Epithelial cell of proximal tubule (primary cell): Measurements from ENCODE around the gene RAB11FIP3. TPM values are rescaled to one million over a fixed set of nuclear protein-coding genes. Genes with fewer than 3 reads are reported as not detected.

Experiments used
- DNase-seq: peaks from one replicate; pipeline ENCODE4 v3.0.0-alpha.2; 2011; ENCODE audit warnings: low read depth
- H3K4me3 ChIP-seq: 2 replicates; pipeline ENCODE4 v1.5.1; 2011; ENCODE audit warnings: low read depth, mild to moderate bottlenecking, low read length
- total RNA-seq: library from RNA; depleted of rRNA; stranded (reverse); fragments of >200 nt; gene quantifications from 2 replicates; pipeline ENCODE4 v1.2.3, GENCODE V29; 2015
- TF ChIP-seq, protein P1 (sequence below): conservative IDR thresholded peaks from 2 replicates; pipeline ENCODE4 v1.5.1; 2012; ENCODE audit warnings: low read depth, mild to moderate bottlenecking, low read length

Gene RAB11FIP3
- total RNA-seq, 1 donor from 2014 or later: 29.1 TPM

DNA sequence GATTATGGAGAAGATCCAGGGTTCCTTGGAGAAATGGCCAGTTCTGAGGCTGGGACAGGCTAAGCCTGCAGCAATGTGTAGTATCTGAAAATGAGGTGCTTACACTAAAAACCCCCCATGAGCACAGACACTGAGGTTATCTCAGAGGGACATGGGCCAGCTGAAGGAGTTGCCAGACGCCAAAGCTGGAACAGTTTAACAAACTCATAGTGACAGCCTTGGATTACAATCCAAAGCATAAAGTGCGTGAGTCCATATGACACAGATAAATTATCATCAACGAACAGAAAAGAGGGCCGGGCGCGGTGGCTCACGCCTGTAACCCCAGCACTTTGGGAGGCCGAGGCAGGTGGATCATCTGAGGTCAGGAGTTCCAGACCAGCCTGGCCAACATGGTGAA, 90.9 kb downstream of the RAB11FIP3 start:
- TF ChIP-seq, protein P1, sequence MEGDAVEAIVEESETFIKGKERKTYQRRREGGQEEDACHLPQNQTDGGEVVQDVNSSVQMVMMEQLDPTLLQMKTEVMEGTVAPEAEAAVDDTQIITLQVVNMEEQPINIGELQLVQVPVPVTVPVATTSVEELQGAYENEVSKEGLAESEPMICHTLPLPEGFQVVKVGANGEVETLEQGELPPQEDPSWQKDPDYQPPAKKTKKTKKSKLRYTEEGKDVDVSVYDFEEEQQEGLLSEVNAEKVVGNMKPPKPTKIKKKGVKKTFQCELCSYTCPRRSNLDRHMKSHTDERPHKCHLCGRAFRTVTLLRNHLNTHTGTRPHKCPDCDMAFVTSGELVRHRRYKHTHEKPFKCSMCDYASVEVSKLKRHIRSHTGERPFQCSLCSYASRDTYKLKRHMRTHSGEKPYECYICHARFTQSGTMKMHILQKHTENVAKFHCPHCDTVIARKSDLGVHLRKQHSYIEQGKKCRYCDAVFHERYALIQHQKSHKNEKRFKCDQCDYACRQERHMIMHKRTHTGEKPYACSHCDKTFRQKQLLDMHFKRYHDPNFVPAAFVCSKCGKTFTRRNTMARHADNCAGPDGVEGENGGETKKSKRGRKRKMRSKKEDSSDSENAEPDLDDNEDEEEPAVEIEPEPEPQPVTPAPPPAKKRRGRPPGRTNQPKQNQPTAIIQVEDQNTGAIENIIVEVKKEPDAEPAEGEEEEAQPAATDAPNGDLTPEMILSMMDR: no peak
- no peak for DNase-seq
- H3K4me3 ChIP-seq: no peak overlapping the region

DNA sequence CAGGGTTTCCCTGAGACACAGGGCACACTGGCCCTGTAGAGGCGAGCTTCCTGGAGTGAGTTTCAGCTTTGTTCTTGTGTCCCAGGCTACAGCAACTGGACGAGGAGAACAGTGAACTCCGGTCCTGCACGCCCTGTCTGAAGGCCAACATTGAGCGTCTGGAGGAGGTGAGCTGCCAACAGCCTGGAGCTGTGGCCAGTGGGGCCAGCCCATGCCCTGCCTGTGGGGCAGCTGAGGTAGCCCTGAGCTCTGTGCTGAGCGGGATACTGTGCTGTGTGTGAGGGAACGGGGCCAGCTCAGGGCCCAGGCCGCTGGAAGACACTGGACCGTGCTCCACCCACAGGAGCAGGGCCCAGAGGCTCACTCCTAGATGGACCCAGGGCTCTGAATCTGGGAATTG, 93.4 kb downstream of the RAB11FIP3 start:
- H3K4me3 ChIP-seq: no peak overlapping the region
- DNase-seq: no peak
- TF ChIP-seq, protein P1: no peak

DNA sequence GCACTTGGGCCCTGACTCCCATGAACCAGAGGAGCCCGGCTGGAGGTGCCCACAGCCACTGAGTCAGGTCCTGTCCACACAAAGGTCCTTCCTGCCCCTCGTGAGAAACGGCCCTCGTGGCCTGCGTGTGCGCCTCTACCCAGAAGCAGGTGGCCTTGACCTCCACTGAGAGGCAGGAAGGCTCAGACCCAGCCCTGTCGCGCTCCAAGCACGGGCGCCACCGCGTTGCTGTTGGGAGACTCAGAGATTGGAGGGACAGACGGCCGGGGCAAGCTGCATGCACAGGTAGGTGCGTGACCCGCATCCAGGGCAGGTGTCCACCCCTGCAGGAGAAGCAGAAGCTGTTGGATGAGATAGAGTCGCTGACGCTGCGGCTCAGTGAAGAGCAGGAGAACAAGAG, 94.0 kb downstream of the RAB11FIP3 start:
- no peak overlapping the region for H3K4me3 ChIP-seq
- TF ChIP-seq, protein P1: no peak

DNA sequence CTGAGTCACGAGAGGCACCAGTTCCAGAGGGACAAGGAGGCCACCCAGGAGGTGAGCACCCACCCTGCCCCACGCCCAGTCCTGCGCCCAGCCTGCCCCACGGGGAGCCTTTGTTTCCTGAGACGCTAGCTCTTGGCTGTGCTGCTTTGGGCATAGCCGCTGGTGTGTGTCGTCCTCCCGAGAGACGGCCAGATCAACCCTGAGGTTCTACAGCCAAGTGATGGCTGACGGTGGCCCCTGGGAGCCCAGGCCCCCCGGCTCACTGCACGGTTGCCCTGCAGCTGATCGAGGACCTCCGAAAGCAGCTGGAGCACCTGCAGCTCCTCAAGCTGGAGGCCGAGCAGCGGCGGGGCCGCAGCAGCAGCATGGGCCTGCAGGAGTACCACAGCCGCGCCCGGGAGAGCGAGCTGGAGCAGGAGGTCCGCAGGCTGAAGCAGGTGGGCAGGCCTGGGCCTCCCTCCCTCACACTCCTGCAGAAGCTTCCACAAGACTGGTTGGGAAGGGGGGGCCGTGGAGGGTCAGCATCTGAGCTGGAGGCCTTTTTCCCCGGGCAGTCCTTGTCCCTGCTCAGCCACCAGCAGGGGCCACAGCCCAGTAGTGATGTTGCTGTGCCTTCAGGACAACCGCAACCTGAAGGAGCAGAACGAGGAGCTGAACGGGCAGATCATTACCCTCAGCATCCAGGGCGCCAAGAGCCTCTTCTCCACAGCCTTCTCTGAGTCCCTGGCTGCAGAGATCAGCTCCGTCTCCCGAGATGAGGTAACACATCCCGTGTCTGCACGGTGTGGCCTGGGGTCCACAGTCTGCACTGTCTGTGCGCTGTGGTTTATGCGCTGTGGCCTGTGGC, 94.6 kb downstream of the RAB11FIP3 start:
- DNase-seq: no peak
- TF ChIP-seq, protein P1: no peak
- H3K4me3 ChIP-seq: no peak overlapping the region

More for the DNA sequence above, 94.0 kb downstream of the RAB11FIP3 start:
- no peak for DNase-seq

DNA sequence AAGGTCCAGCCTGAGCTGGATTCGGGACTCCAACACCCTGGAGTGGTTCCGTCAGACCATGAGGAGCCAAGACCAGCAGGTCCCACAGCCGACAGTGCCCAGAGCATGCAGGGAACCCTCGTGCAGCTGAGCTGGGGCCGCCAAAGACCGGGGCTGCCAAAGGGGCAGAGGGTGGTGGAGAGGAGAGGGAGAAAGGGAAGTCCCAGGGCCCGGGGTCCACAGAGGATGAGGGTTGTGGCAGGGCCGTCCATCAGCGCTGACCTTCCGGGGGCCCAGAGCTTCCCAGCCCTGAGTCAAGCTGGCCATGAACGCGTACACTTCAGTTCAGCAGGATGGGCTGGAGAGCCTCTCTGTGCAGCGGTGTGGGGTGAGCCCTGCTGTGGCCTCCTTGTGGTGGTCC, 95.4 kb downstream of the RAB11FIP3 start:
- DNase-seq: no peak

DNA sequence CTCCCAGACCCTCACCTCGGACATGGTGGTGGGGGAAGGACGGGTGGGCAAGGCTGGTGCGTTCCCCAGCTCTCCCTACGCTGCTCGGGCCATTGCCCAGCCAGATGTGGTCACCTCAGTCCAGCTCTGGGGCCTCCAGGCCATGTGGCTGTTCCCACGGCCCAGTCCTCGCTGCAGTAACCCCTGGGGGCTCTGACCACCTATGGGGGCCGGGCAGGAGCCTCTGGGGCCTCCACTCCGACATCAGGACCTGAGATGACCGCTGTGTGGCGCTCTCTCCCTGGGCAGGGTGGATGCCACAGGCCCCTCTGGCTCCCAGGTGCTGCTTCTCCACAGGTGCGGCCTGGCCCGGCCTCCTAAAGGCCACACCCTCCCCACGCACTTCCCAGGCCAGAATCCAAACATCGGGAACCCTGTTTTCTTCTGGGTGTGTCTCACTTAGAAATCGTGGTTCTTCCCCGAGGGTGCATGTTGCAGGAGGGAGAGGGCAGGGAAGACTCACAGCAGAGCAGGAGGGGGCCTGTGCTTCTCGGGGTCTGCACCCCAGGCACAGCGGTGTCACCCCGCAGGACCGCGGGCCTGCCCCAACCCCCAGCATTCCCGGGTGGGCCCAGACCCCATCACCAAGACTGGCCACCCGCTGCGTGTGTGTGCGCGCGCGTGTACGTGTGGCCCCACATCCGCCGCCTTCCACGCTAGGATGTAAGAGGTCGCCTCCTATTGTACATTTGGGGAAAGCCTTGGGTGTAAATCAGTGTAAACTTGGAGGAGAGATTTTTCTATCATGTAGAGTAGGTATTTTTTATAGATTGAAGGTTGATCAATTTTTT, 96.1 kb downstream of the RAB11FIP3 start:
- no peak for DNase-seq
- H3K4me3 ChIP-seq: no peak overlapping the region
- TF ChIP-seq, protein P1: no peak

More for the DNA sequence above, 95.4 kb downstream of the RAB11FIP3 start:
- H3K4me3 ChIP-seq: no peak overlapping the region
- TF ChIP-seq, protein P1: no peak
